ENCODE measurements around the gene BCORL1. TPM values are rescaled to one million over a fixed set of nuclear protein-coding genes. Genes with fewer than 3 reads are reported as not detected.

BCORL1 gene
- total RNA-seq, 1 experiment from 2014 or later = 30.8 TPM

DNA sequence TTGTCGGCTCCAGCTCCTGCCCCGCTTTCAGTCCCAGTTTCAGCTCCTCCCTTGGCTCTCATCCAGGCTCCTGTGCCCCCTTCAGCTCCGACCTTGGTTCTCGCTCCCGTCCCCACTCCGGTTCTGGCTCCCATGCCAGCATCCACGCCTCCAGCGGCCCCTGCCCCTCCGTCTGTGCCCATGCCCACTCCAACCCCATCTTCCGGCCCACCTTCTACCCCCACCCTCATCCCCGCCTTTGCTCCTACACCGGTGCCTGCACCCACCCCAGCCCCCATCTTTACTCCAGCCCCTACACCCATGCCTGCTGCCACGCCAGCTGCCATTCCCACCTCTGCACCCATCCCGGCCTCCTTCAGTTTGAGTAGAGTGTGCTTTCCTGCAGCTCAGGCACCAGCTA is 31.2 kb downstream of the BCORL1 start:
- ChIA-PET CTCF (no interaction called here), RAD21 (ENCODE audit: low non-redundant PET in 1 of 2, low total read pairs in 2 of 2, uncharacterized antibody in 2 of 2, unreplicated experiment in 2 of 2) (no interaction called here), POLR2A (no interaction called here)
- DNase-seq (ENCODE audit: low read depth, low spot score) = no peak
- intact Hi-C loops (cut with micrococcal nuclease) = no loop called here
- no peaks in the 10 kb centered on the region for H3K27me3 ChIP-seq (ENCODE audit: insufficient read depth, low read length)
- no peaks in the 10 kb centered on the region; a peak in 2 of 4 replicates for H3K36me3 ChIP-seq (ENCODE audit: control insufficient read depth in 1 of 2, insufficient read depth in 2 of 2, low read length in 2 of 2)
- H3K9me3 ChIP-seq (ENCODE audit: control insufficient read depth in 1 of 2, insufficient read depth in 1 of 2, low read depth in 1 of 2, low read length in 2 of 2) = no peaks in the 10 kb centered on the region
- TF ChIP-seq ATF3 (IDR thresholded peaks at IDR 0.05) (no peak), FOSL1 (IDR thresholded peaks at IDR 0.05; ENCODE audit: low read depth) (no peak), ZNF274 (IDR thresholded peaks at IDR 0.05; ENCODE audit: low read depth, low read length) (no peak), POLR2A (IDR thresholded peaks at IDR 0.05; ENCODE audit: borderline replicate concordance, extremely low read depth, insufficient read depth, insufficient read length) (no peak), ZFX (IDR thresholded peaks at IDR 0.05) (no peak), ELF1 (IDR thresholded peaks at IDR 0.05; ENCODE audit: borderline replicate concordance, low read depth) (no peak), ZBTB33 (IDR thresholded peaks at IDR 0.05; ENCODE audit: extremely low read depth, insufficient replicate concordance, low read length) (no peak), JUND (IDR thresholded peaks at IDR 0.05) (no peak), EZH2 (IDR thresholded peaks at IDR 0.05) (no peak), SP1 (IDR thresholded peaks at IDR 0.05; ENCODE audit: low read depth) (no peak), EZH2phosphoT487 (IDR thresholded peaks at IDR 0.05; ENCODE audit: borderline replicate concordance) (no peak)
- TF ChIP-seq, protein P1, sequence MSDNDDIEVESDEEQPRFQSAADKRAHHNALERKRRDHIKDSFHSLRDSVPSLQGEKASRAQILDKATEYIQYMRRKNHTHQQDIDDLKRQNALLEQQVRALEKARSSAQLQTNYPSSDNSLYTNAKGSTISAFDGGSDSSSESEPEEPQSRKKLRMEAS (IDR thresholded peaks at IDR 0.05) = no peak
- no peak overlapping the region for H3K27ac ChIP-seq (ENCODE audit: low read depth, low read length)
- H3K9ac ChIP-seq (ENCODE audit: low read length) = no peak overlapping the region
- no TSS peak for BruUV-seq (replicated peaks)
- H3K79me2 ChIP-seq (ENCODE audit: insufficient read depth, low read length) = peaks cover 16% of the 10 kb centered on the region
- no peak overlapping the region for H3K4me2 ChIP-seq (ENCODE audit: low read length)
- no peak overlapping the region for H3K4me3 ChIP-seq (replicated peaks in 1 of 2; ENCODE audit: low read depth in 1 of 2, low read length in 2 of 2)
- H4K20me1 ChIP-seq (ENCODE audit: insufficient read depth) = no peaks in the 10 kb centered on the region
- H2AFZ ChIP-seq (ENCODE audit: low read depth, low read length, poor library complexity, severe bottlenecking) = no peak overlapping the region
- no peaks in the 10 kb centered on the region for H3K9me2 ChIP-seq (ENCODE audit: insufficient read depth)
- peaks cover 0 to 3% of the 10 kb centered on the region in 2 experiments; a peak in 1 of 4 replicates for H3K4me1 ChIP-seq (ENCODE audit: control insufficient read depth in 1 of 2, insufficient read depth in 2 of 2, low read length in 2 of 2)
- ATAC-seq = no peak
